Epithelial cell of proximal tubule (primary cell): Measurements from ENCODE around the gene TBC1D22A. TPM values are rescaled to one million over a fixed set of nuclear protein-coding genes. Genes with fewer than 3 reads are reported as not detected.

Experiments
- DNase-seq: peaks from one replicate; pipeline ENCODE4 v3.0.0-alpha.2; 2011; ENCODE audit warnings: low read depth
- H3K4me3 ChIP-seq: 2 replicates; pipeline ENCODE4 v1.5.1; 2011; ENCODE audit warnings: low read depth, mild to moderate bottlenecking, low read length
- total RNA-seq: library from RNA; depleted of rRNA; stranded (reverse); fragments of >200 nt; gene quantifications from 2 replicates; pipeline ENCODE4 v1.2.3, GENCODE V29; 2015
- TF ChIP-seq, protein P1 (sequence below): conservative IDR thresholded peaks from 2 replicates; pipeline ENCODE4 v1.5.1; 2012; ENCODE audit warnings: low read depth, mild to moderate bottlenecking, low read length

The TBC1D22A gene
- total RNA-seq, 1 donor from 2014 or later, result 22.7 TPM

DNA sequence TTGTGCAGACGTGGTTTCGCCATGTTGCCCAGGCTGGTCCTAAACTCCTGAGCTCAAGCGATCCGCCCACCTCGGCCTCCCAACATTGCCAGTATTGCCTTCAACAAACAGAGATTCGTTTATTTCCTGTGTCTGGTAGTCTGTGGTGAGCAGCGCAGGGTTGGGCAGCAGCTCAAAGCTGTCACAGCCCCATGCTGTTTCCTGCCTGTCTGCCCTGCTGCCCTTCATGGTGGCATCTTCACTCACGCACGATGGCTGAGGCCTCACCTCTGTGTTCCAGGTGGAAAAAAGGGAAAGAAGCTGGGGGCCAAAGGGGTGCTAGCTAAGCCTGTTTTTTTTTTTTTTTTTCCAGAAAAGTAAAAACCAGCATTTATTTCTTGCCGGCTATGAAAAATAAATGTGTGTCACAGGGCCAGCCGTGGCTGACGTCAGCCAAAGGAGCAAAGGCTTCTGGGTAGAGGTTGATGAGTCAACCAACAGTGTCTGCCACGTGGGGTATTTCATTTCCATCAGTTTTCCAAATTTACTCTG, 28.8 kb downstream of the TBC1D22A start:
- TF ChIP-seq, protein P1, sequence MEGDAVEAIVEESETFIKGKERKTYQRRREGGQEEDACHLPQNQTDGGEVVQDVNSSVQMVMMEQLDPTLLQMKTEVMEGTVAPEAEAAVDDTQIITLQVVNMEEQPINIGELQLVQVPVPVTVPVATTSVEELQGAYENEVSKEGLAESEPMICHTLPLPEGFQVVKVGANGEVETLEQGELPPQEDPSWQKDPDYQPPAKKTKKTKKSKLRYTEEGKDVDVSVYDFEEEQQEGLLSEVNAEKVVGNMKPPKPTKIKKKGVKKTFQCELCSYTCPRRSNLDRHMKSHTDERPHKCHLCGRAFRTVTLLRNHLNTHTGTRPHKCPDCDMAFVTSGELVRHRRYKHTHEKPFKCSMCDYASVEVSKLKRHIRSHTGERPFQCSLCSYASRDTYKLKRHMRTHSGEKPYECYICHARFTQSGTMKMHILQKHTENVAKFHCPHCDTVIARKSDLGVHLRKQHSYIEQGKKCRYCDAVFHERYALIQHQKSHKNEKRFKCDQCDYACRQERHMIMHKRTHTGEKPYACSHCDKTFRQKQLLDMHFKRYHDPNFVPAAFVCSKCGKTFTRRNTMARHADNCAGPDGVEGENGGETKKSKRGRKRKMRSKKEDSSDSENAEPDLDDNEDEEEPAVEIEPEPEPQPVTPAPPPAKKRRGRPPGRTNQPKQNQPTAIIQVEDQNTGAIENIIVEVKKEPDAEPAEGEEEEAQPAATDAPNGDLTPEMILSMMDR, result no peak
- H3K4me3 ChIP-seq, result no peak overlapping the region
- no peak for DNase-seq

DNA sequence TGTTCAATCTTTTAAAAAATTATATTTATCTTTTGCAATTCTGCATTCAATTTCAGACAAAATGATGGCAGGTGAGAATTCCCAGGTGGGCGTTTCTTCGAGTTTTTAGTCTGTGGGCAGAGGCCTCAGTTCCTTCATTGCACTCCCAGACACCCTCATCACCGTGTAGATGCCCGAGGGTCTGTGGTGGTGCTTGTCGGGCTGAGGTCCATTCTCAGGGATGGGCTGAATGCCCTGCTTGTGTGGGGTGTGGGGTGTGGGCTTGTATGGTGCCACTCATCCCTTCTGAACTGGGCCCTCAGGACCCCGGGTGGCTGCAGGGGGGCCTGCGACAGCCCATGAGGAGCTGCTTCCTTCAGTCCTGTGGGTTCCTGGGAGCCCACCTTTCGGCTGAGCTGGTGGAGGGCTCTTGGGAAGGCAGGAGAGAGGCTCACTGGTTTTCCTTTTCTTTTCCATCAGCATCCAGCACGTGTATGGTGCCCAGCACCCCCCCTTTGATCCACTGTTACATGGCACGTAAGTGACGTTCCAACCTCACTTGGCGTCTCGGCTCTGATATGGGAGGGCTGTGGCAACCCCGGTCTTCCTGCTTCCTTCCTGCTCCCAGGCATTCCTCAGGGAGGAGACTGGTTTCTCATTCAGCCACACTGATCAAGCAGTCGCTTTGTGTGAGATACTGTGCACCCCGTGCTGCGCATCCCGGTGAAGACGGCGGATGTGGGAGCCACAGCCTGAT, 29.8 kb downstream of the TBC1D22A start:
- no peak overlapping the region for H3K4me3 ChIP-seq
- TF ChIP-seq, protein P1, result no peak
- DNase-seq, result no peak

DNA sequence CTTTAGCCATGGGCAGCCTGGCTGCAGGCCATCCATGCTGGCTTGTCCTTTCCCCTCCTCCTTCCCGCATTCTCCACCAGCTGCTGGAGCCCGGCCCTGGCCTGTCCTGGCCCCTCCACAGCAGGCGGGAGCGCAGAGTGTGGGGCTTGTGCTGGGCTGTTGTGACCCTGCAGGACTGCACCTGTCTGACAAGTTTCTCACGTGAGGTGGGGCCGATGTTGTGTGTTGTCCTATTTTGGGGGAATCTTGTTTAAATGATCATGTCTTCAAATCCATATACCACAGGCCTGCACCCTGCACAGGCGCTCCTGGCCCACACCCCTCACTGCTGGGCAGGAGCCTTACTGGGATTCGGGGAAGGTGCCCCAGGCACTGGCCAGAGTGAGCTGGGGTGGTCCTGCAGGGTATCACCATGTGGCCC, 30.4 kb downstream of the TBC1D22A start:
- no peak for DNase-seq
- H3K4me3 ChIP-seq, result no peak overlapping the region
- TF ChIP-seq, protein P1, result no peak

DNA sequence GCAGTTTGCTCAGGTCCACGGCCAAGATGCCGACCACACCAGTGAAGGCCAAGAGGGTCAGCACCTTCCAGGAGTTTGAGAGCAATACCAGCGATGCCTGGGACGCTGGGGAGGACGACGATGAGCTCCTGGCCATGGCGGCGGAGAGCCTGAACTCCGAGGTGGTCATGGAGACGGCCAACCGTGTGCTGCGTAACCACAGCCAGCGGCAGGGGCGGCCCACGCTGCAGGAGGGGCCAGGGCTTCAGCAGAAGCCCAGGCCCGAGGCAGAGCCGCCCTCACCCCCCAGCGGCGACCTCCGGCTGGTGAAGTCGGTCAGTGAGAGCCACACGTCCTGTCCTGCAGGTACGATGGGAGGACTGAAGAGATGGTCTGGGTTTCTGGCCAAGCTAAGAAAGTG, 31.0 kb downstream of the TBC1D22A start:
- TF ChIP-seq, protein P1, result no peak
- DNase-seq, result no peak
- H3K4me3 ChIP-seq, result no peak overlapping the region

DNA sequence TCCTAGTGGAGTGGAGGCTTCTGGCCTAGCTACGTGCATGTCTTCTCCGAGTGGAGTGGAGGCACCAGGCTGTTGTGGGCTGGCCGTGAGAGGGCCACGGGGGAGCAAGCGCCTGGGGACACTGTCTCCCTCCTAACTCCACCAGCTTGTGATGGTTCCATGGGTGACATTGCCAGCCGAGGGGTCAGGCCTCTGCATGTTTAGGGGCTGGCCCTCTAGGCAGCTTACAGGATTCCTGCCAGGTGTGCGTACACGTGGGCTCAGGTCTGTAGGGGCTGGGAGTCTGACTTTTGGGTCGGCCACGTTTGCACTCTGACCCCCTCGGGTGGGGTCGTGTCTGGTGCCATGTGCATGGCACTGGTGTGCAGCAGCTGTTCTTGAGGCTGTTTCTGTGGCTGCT, 31.6 kb downstream of the TBC1D22A start:
- DNase-seq, result no peak
- TF ChIP-seq, protein P1, result no peak
- no peak overlapping the region for H3K4me3 ChIP-seq

DNA sequence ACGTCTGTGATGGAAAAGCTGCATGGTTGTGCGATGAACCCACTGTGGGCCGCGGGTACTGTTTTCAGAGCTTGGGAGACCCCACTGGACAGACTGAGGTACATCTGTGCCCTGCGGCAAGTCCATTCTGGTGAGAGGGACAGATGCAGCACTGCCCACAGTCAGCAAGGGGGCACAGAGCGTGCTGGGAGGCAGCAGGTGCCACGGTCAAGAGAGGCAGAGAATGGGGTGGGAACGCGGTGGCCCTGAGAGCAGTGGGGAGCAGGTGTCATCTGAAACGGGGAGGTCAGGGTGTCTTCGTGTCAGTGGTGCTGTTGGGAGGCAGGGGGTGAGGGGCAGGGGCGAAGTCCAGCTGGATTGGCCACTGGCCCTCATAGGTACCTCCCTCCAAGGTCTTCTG, 32.0 kb downstream of the TBC1D22A start:
- no peak for DNase-seq
- TF ChIP-seq, protein P1, result no peak
- H3K4me3 ChIP-seq, result no peak overlapping the region

DNA sequence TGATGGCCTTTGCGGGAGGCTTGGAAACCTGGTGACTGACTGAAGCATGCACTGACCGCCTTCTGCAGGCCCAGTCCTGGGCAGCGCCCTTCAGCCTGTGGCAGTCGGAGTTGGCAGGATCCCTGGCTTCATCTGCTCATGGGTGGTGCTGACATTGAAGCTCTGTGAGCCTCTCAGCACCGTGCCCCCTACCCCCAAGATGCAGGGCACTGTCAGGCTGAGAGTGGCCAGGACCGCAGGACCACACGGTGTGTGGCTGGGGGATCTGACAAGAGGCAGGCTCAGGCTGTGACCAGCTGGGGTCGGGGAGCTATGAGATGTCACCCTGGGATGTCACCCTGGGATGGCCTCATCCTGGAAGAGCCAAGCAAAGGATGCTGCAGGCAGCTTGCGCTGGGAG, 32.7 kb downstream of the TBC1D22A start:
- TF ChIP-seq, protein P1, result no peak
- DNase-seq, result no peak
- no peak overlapping the region for H3K4me3 ChIP-seq
